DND-41 (cell line): Measurements from ENCODE around the gene HS3ST3A1.

Experiments
- EZH2 ChIP-seq: IDR thresholded peaks from 3 replicates; pipeline ENCODE4 v1.6.1; 2012; ENCODE audit warnings: borderline replicate concordance, low read depth, mild to moderate bottlenecking, moderate library complexity, low read length, inconsistent platforms; ENCODE audit not compliant: severe bottlenecking
- TF ChIP-seq, protein P1 (sequence below): IDR thresholded peaks from 2 replicates; pipeline ENCODE4 v1.5.1; 2012; ENCODE audit warnings: borderline replicate concordance, low read length, moderate library complexity, mild to moderate bottlenecking; ENCODE audit not compliant: poor library complexity, severe bottlenecking; ENCODE audit errors: extremely low read depth

DNA sequence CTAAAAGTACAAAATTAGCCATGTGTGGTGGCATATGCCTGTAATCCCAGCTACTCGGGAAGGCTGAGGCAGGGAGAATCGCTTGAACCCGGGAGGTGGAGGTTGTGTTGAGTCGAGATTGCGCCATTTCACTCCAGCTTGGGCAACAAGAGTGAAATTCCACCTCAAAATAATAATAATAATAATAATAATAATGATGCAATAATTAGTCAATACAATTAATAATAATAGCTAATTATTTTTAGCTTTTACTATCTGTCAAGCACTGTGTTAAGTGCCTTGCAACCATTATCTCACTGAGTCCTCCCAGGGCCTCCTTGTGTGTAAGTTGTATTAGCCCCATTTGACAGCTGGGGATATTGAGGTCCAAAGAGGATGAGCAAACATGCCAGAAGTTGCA lies 14.3 kb upstream of the HS3ST3A1 start:
- TF ChIP-seq EZH2 = no peak
- TF ChIP-seq, protein P1, sequence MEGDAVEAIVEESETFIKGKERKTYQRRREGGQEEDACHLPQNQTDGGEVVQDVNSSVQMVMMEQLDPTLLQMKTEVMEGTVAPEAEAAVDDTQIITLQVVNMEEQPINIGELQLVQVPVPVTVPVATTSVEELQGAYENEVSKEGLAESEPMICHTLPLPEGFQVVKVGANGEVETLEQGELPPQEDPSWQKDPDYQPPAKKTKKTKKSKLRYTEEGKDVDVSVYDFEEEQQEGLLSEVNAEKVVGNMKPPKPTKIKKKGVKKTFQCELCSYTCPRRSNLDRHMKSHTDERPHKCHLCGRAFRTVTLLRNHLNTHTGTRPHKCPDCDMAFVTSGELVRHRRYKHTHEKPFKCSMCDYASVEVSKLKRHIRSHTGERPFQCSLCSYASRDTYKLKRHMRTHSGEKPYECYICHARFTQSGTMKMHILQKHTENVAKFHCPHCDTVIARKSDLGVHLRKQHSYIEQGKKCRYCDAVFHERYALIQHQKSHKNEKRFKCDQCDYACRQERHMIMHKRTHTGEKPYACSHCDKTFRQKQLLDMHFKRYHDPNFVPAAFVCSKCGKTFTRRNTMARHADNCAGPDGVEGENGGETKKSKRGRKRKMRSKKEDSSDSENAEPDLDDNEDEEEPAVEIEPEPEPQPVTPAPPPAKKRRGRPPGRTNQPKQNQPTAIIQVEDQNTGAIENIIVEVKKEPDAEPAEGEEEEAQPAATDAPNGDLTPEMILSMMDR = no peak
